Activated T-cell treated with anti-CD3 and anti-CD28 coated beads, Interleukin-2, amount 50 U/mL, for 4 hours (primary cell): ENCODE results near the gene GIMAP8. TPM values are rescaled to one million over a fixed set of nuclear protein-coding genes. Genes with fewer than 3 reads are reported as not detected.

Source experiments
- ATAC-seq, 2 donors: fragments of 200-7000 bp; cut with Tn5 transposase; one replicate each; pipeline ENCODE4 v1.10.0; 2021
- DNase-seq: peaks from one replicate; pipeline ENCODE4 v3.0.0-alpha.2; 2020
- H3K27me3 Mint-ChIP-seq: one replicate; pipeline ENCODE4 v1.8.0; 2021; ENCODE audit warnings: low read depth, mixed read lengths
- H3K36me3 Mint-ChIP-seq: one replicate; pipeline ENCODE4 v1.8.0; 2022; ENCODE audit warnings: mixed read lengths; ENCODE audit not compliant: insufficient read depth
- H3K4me1 Mint-ChIP-seq: one replicate; pipeline ENCODE4 v1.8.0; 2021; ENCODE audit warnings: low read depth, mixed read lengths
- H3K4me3 Mint-ChIP-seq: one replicate; pipeline ENCODE4 v1.8.0; 2021; ENCODE audit warnings: mild to moderate bottlenecking, moderate library complexity, mixed read lengths
- H3K9me3 Mint-ChIP-seq: one replicate; pipeline ENCODE4 v1.8.0; 2021; ENCODE audit warnings: mixed read lengths
- total RNA-seq, 3 donors: library from RNA; stranded (reverse); gene quantifications; one replicate each; pipeline ENCODE4 v1.2.1, GENCODE V29; 2021

The GIMAP8 gene
- total RNA-seq, 3 donors from 2014 or later: 3.5 to 4.0 (median 3.6) TPM

DNA sequence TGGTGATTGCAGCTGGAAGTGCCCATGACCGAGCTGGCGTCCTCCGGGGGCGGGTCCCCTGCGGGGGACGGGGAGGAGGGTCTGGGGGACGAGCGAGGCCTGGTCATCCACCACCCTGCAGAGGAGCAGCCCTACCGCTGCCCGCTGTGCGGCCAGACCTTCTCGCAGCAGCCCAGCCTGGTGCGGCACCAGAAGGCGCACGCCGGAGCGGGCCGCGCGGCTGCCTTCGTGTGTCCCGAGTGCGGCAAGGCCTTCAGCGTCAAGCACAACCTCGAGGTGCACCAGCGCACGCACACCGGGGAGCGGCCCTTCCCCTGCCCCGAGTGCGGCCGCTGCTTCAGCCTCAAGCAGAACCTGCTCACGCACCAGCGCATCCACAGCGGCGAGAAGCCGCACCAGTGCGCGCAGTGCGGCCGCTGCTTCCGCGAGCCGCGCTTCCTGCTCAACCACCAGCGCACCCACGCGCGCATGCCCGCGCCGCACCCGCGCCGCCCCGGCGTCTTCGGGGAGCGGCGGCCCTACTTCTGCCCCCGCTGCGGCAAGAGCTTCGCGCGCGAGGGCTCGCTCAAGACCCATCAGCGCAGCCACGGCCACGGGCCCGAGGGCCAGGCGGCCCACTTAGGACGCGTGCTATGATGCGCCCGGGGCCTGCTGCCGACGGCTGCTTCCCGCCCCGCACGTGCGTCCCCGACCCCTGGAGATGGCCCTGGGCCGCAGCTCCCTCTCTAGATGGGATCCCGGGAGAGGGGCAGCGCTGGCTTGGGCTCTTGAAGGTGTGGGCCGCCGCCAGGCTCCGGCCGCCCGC is 42.6 kb upstream of the GIMAP8 start:
- ATAC-seq (no peak), DNase-seq (no peak)
- peaks cover 33% of the 10 kb centered on the region for H3K4me1 Mint-ChIP-seq
- no peaks in the 10 kb centered on the region for H3K27me3 Mint-ChIP-seq
- peaks cover 12% of the 10 kb centered on the region for H3K36me3 Mint-ChIP-seq
- no peaks in the 10 kb centered on the region for H3K9me3 Mint-ChIP-seq
- no peak overlapping the region for H3K4me3 Mint-ChIP-seq

GRCh38 chr7:150408393-150409299 is 41.8 kb upstream of the GIMAP8 start:
- Mint-ChIP-seq H3K4me1 (peaks cover 35% of the 10 kb centered on the region), H3K9me3 (no peaks in the 10 kb centered on the region), H3K4me3 (no peak overlapping the region), H3K36me3 (peaks cover 15% of the 10 kb centered on the region), H3K27me3 (no peaks in the 10 kb centered on the region)
- ATAC-seq: no peak
- no peak for DNase-seq

GRCh38 chr7:150409300-150410030 is 41.0 kb upstream of the GIMAP8 start:
- H3K27me3 Mint-ChIP-seq: no peaks in the 10 kb centered on the region
- H3K4me3 Mint-ChIP-seq: no peak overlapping the region
- peaks cover 29% of the 10 kb centered on the region for H3K4me1 Mint-ChIP-seq
- peaks cover 15% of the 10 kb centered on the region for H3K36me3 Mint-ChIP-seq
- H3K9me3 Mint-ChIP-seq: no peaks in the 10 kb centered on the region
- ATAC-seq: no peak
- no peak for DNase-seq

DNA sequence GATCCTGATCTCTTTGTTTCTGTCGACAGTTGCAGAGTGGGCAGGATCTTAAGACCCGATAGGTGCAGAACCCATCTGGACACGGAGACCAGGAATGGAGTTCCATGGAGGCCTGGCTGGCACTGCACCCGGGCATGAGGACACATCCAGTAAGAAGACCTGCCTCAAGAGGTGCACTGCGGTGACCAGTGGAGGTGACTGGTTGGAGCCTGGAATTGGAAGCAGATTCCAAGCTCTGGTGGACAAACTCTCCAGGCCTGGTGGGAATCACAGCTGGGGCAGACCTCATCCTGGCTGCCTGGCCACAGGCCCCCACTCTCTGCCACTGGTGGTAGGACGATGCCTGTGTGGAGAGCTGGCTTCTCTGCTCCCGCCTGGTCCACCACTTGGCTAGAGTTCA is 40.3 kb upstream of the GIMAP8 start:
- H3K36me3 Mint-ChIP-seq: peaks cover 15% of the 10 kb centered on the region
- no peaks in the 10 kb centered on the region for H3K27me3 Mint-ChIP-seq
- H3K9me3 Mint-ChIP-seq: no peaks in the 10 kb centered on the region
- H3K4me1 Mint-ChIP-seq: peaks cover 26% of the 10 kb centered on the region
- no peak overlapping the region for H3K4me3 Mint-ChIP-seq
- ATAC-seq: no peak
- DNase-seq: no peak

DNA sequence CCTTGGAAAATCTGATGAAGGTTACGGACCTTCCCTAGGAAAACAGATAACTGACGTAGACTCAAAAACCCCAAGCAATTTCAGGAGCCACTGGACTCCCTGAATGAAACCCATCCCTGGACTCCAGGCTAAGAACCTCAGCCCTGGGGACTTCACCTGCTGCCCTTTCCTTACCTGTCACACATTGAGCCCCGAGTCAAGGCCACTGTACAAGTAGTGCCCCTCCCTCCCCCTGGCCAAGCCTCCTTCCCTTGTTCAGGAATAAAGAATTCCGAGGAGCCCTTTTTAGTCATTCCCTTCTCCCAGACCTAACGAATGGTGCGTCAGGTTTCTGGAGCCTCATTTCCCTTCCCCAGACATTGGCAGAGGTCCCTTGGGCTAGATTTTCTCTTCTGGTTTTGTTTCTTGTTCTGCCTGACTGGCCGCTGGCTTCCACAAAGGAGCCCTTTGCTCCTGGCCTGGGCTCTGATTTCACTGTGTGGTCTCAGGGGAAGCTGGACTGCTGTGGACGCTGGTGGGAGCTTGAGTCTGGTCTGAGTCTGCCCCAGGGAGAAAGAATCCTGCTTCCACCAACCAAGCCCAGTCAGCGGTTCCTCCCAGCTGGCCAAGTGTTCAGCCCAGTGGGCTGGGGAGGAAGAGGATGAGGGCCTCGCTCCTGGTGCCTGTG is 39.6 kb upstream of the GIMAP8 start:
- ATAC-seq (no peak), DNase-seq (no peak)
- Mint-ChIP-seq H3K9me3 (no peaks in the 10 kb centered on the region), H3K4me3 (no peak overlapping the region), H3K4me1 (peaks cover 22% of the 10 kb centered on the region), H3K27me3 (no peaks in the 10 kb centered on the region), H3K36me3 (peaks cover 15% of the 10 kb centered on the region)

- no peaks in the 10 kb centered on the region for H3K27me3 Mint-ChIP-seq
Measured at GRCh38 chr7:150411606-150412005, 38.8 kb upstream of the GIMAP8 start.

GRCh38 chr7:150412016-150412415 is 38.4 kb upstream of the GIMAP8 start:
- no peaks in the 10 kb centered on the region for H3K27me3 Mint-ChIP-seq
- peaks cover 14% of the 10 kb centered on the region for H3K36me3 Mint-ChIP-seq
- no peak for DNase-seq
- ATAC-seq: no peak
- no peaks in the 10 kb centered on the region for H3K9me3 Mint-ChIP-seq
- peaks cover 10% of the 10 kb centered on the region for H3K4me1 Mint-ChIP-seq
- no peak overlapping the region for H3K4me3 Mint-ChIP-seq

More at GRCh38 chr7:150411606-150412005, 38.8 kb upstream of the GIMAP8 start:
- no peak overlapping the region for H3K4me3 Mint-ChIP-seq
- no peak for ATAC-seq
- DNase-seq: no peak
- H3K4me1 Mint-ChIP-seq: peaks cover 14% of the 10 kb centered on the region
- peaks cover 15% of the 10 kb centered on the region for H3K36me3 Mint-ChIP-seq
- H3K9me3 Mint-ChIP-seq: no peaks in the 10 kb centered on the region

DNA sequence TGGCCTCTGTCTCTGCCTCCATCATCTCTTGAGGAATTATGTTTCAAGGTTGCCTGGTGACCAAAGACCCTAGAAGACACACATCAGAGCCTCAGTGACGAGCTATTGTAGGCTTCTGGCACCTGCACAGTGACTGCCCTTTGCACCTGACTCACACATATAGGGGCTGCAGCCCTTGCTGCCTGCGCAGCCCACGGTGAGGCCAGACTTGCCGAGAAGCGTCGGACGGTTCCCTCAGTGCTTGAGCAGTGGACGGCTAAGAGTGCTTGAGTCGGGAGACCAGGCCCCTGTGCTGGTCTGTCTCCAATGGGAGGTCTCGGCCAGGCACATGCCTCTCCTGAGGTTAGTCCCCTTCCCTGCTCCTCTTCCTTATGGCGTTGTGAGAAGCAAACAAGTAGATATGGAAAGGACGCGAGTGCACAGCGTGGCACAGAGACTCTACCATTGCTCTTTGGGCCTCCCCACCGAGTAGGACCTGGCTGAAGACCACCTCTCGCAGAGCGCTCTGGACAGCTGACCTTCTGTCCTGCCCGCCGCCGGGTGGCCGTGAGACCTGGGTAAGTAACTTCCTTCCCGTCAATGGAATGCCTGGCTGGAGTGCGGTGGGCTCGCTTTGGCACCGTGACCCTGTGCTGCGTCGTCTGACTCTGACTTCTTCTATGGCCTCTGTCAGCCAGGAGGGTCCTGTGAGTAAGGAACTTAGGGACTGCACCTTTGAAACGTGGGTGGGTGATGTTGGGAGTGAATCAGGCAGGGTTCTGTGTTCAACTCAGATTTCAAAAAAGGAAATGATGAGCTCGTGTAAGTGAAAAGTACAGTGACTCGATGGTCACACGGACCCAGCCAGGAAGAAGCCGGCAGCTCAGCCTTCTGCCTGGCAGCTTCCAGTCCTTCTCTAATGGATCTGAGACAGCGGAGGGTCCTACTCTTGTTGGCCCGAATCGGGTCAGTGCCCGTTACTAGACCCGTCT is 37.6 kb upstream of the GIMAP8 start:
- H3K36me3 Mint-ChIP-seq: peaks cover 12% of the 10 kb centered on the region
- H3K9me3 Mint-ChIP-seq: no peaks in the 10 kb centered on the region
- H3K4me3 Mint-ChIP-seq: no peak overlapping the region
- ATAC-seq: no peak
- no peak for DNase-seq
- peaks cover 8% of the 10 kb centered on the region for H3K4me1 Mint-ChIP-seq
- H3K27me3 Mint-ChIP-seq: no peaks in the 10 kb centered on the region

DNA sequence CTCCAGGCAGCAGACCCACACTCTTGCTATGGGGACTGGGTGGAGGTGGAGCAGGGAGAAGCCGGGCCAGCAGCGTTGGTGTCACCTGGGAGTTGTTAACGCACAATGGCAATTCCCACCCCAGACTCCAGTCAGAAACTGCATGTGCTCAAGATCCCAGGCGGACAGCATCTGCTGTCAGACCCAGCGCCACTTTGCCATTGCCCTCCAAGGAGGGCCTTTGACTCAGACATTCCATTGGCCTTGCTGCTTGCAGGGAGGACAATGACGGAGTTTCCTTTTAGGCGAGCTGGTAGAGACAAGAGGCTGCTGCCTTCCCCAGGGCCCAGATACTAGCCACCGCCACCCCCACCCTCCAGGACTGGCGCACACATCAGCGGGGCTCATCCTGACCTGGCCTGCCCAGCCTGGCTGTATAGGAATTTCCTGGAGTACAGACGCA is 36.8 kb upstream of the GIMAP8 start:
- H3K4me3 Mint-ChIP-seq: no peak overlapping the region
- no peaks in the 10 kb centered on the region for H3K27me3 Mint-ChIP-seq
- no peaks in the 10 kb centered on the region for H3K9me3 Mint-ChIP-seq
- ATAC-seq: no peak
- peaks cover 4% of the 10 kb centered on the region for H3K4me1 Mint-ChIP-seq
- DNase-seq: no peak
- H3K36me3 Mint-ChIP-seq: peaks cover 11% of the 10 kb centered on the region

DNA sequence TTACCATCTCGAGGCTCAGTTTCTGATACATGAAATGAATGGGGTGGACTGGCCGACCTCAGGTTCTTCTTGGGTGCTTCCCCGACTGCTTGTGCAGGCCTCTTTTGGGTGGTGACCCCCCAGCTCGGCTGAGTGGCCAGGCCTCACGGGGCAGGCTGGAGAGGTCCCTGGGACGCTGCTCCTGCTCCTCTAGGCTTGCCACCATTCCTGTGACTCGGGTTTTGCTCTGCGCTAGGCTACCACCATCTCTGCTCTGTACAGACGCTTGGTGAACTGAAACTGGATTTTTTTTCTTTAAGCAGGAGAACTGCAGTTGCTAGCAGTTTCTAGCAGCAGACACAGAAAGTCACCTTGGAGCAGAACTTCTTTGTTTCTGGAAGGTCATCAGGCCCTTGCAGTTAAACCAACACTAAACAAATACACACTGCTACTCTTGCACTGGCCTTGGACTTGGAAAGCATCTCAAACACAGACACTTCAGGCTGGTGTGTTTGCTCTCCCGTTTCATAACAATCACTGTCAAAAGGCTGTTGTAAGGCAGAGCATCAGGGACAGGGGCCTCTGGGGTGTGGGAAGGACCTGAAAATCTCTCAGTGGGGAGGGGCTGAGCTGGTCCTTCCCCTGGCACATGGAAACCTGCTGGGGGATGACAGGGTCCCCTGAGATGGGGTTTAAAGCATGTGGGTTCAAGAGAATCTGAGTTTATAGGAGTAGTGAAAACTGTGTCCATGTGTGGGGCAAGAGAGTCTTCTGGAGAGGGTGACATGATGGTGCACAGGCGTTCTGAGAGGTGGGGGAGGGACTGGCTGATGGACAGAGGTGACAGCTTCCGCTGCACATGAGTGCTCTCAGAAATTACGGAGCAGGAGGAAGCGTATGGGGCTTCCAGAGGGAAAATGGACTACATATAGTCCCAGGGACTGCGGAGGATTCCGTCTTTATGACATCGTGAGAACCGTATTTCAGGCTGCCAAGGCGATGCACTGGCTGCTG is 35.0 kb upstream of the GIMAP8 start:
- Mint-ChIP-seq H3K9me3 (no peaks in the 10 kb centered on the region), H3K4me3 (no peak overlapping the region), H3K4me1 (peaks cover 5% of the 10 kb centered on the region), H3K36me3 (peaks cover 9% of the 10 kb centered on the region), H3K27me3 (no peaks in the 10 kb centered on the region)
- ATAC-seq (no peak), DNase-seq (no peak)

DNA sequence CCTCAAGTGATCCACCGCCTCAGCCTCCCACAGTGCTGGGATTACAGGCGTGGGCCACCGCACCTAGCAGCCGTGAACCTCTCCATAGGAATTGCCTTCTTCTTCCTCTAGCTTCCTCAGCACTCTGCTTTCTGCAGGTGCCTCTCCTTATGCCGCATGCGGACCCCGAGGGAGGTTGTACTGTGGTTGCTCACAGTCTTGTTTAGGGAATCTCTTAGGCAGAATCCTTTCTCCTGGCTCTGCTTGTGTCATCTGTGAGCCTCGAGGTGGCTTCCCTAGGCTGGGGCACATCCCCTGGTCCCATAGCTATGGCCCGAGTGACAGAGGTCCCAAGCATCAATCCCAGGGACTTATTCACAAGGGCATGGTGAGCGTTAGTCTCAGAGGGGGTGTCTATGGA is 33.2 kb upstream of the GIMAP8 start:
- Mint-ChIP-seq H3K36me3 (peaks cover 5% of the 10 kb centered on the region), H3K9me3 (no peaks in the 10 kb centered on the region), H3K4me3 (no peak overlapping the region), H3K4me1 (peaks cover 13% of the 10 kb centered on the region), H3K27me3 (no peaks in the 10 kb centered on the region)
- DNase-seq (no peak), ATAC-seq (no peak)

DNA sequence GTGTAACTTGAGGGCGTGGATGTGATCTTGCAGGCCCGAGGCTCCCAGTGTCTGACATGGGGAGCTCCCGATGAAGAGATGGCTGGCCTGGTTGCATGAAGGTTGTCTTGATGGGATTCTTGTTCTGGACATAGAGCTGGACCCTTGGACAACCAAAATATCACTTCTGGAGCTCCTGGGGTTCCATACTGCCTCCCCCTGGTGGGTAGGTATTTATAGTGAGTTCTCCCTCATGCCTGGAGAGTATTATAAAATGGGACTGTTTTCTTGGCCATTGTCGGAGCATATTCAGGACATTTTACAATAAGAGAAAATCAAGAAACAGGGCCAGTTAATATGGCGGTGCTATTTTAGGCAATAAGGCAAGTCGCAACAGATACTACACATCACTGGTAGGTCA is 32.6 kb upstream of the GIMAP8 start:
- DNase-seq (no peak), ATAC-seq (no peak)
- Mint-ChIP-seq H3K4me1 (peaks cover 13% of the 10 kb centered on the region), H3K9me3 (no peaks in the 10 kb centered on the region), H3K4me3 (no peak overlapping the region), H3K36me3 (peaks cover 3% of the 10 kb centered on the region), H3K27me3 (no peaks in the 10 kb centered on the region)
